ENCODE results near the gene ARHGAP26.

ARHGAP26 gene

GRCh38 chr5:143237664-143238063, 467.5 kb downstream of the ARHGAP26 start:
- DNase-seq, result no peak

GRCh38 chr5:143238620-143239019, 468.4 kb downstream of the ARHGAP26 start:
- no peak for DNase-seq

GRCh38 chr5:143239882-143240518, 469.8 kb downstream of the ARHGAP26 start:
- no peak for DNase-seq

- no peak for DNase-seq
Measured at GRCh38 chr5:143241892-143242291, 471.7 kb downstream of the ARHGAP26 start.

GRCh38 chr5:143243103-143243502, 472.9 kb downstream of the ARHGAP26 start:
- DNase-seq, result no peak

- no peak for DNase-seq
Measured at GRCh38 chr5:143244000-143244736, 474.0 kb downstream of the ARHGAP26 start.

GRCh38 chr5:143244990-143245389, 474.8 kb downstream of the ARHGAP26 start:
- no peak for DNase-seq

- DNase-seq, result no peak
Measured at GRCh38 chr5:143245929-143246561, 475.9 kb downstream of the ARHGAP26 start.

GRCh38 chr5:143247134-143247815, 477.1 kb downstream of the ARHGAP26 start:
- no peak for DNase-seq

GRCh38 chr5:143248391-143248790, 478.2 kb downstream of the ARHGAP26 start:
- DNase-seq, result no peak

GRCh38 chr5:143248822-143249579, 478.8 kb downstream of the ARHGAP26 start:
- DNase-seq, result no peak

- no peak for DNase-seq
Measured at GRCh38 chr5:143249851-143250250, 479.7 kb downstream of the ARHGAP26 start.

GRCh38 chr5:143251190-143251589, 481.0 kb downstream of the ARHGAP26 start:
- DNase-seq, result no peak

GRCh38 chr5:143251946-143252345, 481.8 kb downstream of the ARHGAP26 start:
- DNase-seq, result no peak

GRCh38 chr5:143254819-143255218, 484.6 kb downstream of the ARHGAP26 start:
- DNase-seq, result no peak

- DNase-seq, result no peak
Measured at GRCh38 chr5:143258559-143259253, 488.5 kb downstream of the ARHGAP26 start.

GRCh38 chr5:143259254-143259605, 489.1 kb downstream of the ARHGAP26 start:
- no peak for DNase-seq

- peak in 1 of 2 experiments; percentile 31 for DNase-seq
Measured at GRCh38 chr5:143261748-143262392, 491.7 kb downstream of the ARHGAP26 start.

- DNase-seq, result no peak
Measured at GRCh38 chr5:143262393-143263174, 492.4 kb downstream of the ARHGAP26 start.

- DNase-seq, result no peak
Measured at GRCh38 chr5:143263272-143263810, 493.2 kb downstream of the ARHGAP26 start.

Measured in activated T-cell treated with anti-CD3 and anti-CD28 coated beads, Interleukin-2, amount 50 U/mL, for 48 hours (primary cell).